AG04450 (cell line): Measurements from ENCODE around the gene LEKR1. TPM values are rescaled to one million over a fixed set of nuclear protein-coding genes. Genes with fewer than 3 reads are reported as not detected.

ENCODE experiments used
- CTCF ChIA-PET: fragments of 300-600, 350-600 bp; formaldehyde crosslinking; extraction: SDS; loops from one replicate; lab custom pipeline; 2022; ENCODE audit warnings: antibody characterized with exemption, inconsistent platforms; lab: Charles Lee
- POLR2A ChIA-PET: fragments of 350-600 bp; formaldehyde crosslinking; extraction: SDS; loops from one replicate; lab custom pipeline; 2021; ENCODE audit warnings: antibody characterized with exemption, inconsistent platforms; lab: Yijun Ruan, JAX
- DNase-seq: peaks from one replicate; pipeline ENCODE4 v3.0.0-alpha.2; 2011; ENCODE audit warnings: low read depth, low spot score
- H3K27ac ChIP-seq: one replicate; pipeline ENCODE4 v1.5.1; 2012; ENCODE audit warnings: low read depth, low read length, control low read depth
- H3K27me3 ChIP-seq: one replicate; pipeline ENCODE4 v1.6.0; 2012; ENCODE audit warnings: low read length; ENCODE audit not compliant: control insufficient read depth, insufficient read depth
- H3K4me3 ChIP-seq: 2 replicates; pipeline ENCODE4 v1.5.1; 2011; ENCODE audit warnings: mild to moderate bottlenecking, low read depth, low read length, control low read depth
- H3K9me3 ChIP-seq: 2 replicates; pipeline ENCODE4 v1.5.1; 2012; ENCODE audit warnings: low read length; ENCODE audit not compliant: control insufficient read depth, insufficient read depth
- polyA plus RNA-seq: library from polyadenylated mRNA; depleted of rRNA; stranded (reverse); fragments of >200 nt; gene quantifications from 2 replicates; pipeline ENCODE4 v1.2.3, GENCODE V29; 2011
- TF ChIP-seq, protein P1 (sequence below): IDR thresholded peaks from 2 replicates; pipeline ENCODE4 v1.5.1; 2011; ENCODE audit warnings: low read depth, low read length, control low read depth, inconsistent platforms

LEKR1 gene
- polyA plus RNA-seq, 1 experiment: 0.26 TPM

DNA sequence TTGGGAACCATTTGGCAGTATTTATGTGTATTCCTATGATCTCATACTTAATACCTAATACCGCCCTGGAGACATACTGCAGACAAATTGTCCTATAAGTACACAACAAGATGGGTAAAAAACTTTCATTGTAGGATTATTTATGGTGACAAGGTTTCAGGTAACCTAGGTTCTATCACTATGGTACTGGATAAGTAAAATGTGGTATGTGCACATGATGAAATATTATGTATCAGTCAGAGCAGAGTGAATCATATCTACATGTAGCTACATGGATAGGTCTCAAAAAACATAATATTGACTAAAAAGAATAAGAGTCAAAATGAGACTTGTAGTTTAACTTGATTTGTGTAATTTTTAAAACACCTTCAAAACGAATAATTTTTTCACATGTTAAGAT, 147.8 kb downstream of the LEKR1 start:
- ChIA-PET POLR2A (no interaction called here), CTCF (no interaction called here)
- Histone ChIP-seq H3K27ac (no peak overlapping the region), H3K4me3 (no peak overlapping the region), H3K9me3 (no peaks in the 10 kb centered on the region), H3K27me3 (no peaks in the 10 kb centered on the region)
- TF ChIP-seq, protein P1, sequence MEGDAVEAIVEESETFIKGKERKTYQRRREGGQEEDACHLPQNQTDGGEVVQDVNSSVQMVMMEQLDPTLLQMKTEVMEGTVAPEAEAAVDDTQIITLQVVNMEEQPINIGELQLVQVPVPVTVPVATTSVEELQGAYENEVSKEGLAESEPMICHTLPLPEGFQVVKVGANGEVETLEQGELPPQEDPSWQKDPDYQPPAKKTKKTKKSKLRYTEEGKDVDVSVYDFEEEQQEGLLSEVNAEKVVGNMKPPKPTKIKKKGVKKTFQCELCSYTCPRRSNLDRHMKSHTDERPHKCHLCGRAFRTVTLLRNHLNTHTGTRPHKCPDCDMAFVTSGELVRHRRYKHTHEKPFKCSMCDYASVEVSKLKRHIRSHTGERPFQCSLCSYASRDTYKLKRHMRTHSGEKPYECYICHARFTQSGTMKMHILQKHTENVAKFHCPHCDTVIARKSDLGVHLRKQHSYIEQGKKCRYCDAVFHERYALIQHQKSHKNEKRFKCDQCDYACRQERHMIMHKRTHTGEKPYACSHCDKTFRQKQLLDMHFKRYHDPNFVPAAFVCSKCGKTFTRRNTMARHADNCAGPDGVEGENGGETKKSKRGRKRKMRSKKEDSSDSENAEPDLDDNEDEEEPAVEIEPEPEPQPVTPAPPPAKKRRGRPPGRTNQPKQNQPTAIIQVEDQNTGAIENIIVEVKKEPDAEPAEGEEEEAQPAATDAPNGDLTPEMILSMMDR: no peak
- no peak for DNase-seq

DNA sequence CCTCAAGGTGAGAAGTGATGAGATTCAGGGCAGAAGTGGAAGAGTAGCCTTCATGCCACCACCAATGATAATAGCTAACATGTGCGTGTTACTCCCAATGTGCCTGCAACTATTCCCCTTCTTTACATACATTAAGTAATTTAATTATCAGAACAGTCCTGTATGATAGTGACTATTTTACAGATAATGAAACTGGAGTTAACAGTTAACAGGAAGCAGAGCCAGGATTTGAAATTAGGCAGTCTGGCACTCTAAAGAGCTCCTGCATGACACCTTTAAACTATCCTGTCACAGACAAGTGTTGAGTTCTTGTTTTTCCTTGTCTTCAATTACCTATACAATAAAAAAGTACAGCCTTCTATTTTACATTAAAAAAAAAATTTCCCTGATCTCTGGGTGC, 148.8 kb downstream of the LEKR1 start:
- no peak for DNase-seq
- Histone ChIP-seq H3K4me3 (no peak overlapping the region), H3K27ac (no peak overlapping the region), H3K27me3 (no peaks in the 10 kb centered on the region), H3K9me3 (no peaks in the 10 kb centered on the region)
- ChIA-PET CTCF (interaction anchor here (0.6 kb wide), 1 partner anchor 89 kb away, joined by 3 read pairs; no protein-coding TSS in a partner anchor), POLR2A (no interaction called here)
- TF ChIP-seq, protein P1: no peak

DNA sequence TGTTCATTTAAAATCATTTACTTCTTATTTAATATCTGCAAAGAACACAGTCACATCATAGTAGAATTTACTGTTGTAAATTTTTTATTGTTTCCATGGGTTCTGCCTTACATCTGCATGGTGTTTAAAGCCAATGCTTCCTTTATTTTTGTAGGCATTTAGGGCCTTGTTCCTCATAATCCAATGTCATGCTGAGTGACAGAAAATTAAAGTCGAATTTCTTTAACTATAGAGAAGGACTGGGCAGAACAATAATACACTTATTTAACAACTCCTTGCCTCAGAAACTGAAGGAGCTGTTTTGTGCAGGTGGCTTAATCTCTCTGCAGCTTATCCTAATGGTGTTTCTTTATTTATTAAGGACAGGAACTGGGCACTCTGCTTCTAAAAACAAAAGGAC, 149.6 kb downstream of the LEKR1 start:
- no peak for DNase-seq
- Histone ChIP-seq H3K27me3 (no peaks in the 10 kb centered on the region), H3K27ac (no peak overlapping the region), H3K4me3 (no peak overlapping the region), H3K9me3 (no peaks in the 10 kb centered on the region)
- CTCF ChIA-PET: interaction anchor here (0.6 to 1.3 kb wide), 2 partner anchors 88 to 161 kb away, joined by 3 to 4 read pairs; no protein-coding TSS in a partner anchor
- POLR2A ChIA-PET: no interaction called here
- TF ChIP-seq, protein P1: no peak

DNA sequence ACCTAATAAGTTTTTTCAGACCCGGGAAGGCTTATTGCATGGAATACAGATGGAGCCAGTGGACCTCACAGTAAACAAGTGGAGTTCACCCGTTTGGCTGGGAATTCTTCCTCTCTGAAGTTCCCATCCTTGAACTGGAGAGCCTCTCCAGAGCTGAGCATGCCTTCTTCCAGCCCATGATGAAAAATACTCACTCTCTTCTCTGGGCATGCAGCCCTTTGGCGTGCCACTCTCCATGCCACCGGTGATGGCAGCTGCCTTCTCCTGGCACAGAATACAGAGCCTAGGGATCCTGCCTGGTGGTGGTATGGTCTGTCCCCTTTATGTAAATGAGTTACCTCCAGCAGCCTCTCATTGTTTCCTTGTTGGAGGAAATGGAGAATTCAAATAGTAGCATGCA, 150.8 kb downstream of the LEKR1 start:
- TF ChIP-seq, protein P1: no peak
- no peak overlapping the region for H3K4me3 ChIP-seq
- ChIA-PET POLR2A (no interaction called here), CTCF (no interaction called here)
- no peaks in the 10 kb centered on the region for H3K27me3 ChIP-seq
- H3K27ac ChIP-seq: no peak overlapping the region
- H3K9me3 ChIP-seq: no peaks in the 10 kb centered on the region
- no peak for DNase-seq

DNA sequence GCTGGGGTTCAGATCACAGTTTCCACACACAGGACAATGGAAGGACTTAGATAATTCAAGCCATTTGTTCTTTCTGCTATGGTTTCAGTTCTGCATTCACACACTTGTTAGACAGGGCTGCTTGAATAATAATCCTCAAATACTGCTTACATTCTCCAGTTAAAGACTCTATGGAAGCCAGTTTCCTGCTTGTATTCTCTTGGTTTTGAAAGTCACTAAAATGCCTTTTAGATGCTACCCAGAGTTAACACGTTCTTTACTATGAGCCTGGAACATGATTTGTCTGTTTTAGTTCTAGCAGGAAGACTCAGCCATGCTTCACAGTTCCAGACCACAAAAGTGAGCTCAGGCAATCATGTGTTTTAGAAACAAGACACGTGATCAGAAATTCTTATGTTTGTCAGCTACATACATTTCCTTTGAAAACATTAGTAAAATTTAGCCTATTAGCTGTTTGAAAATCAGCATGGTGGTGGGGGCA, 152.4 kb downstream of the LEKR1 start:
- Histone ChIP-seq H3K27ac (no peak overlapping the region), H3K4me3 (no peak overlapping the region), H3K9me3 (no peaks in the 10 kb centered on the region), H3K27me3 (no peaks in the 10 kb centered on the region)
- no peak for DNase-seq
- POLR2A ChIA-PET: no interaction called here
- CTCF ChIA-PET: no interaction called here
- TF ChIP-seq, protein P1: no peak
